GM21529 (cell line): ENCODE results near the gene NIBAN1.
"Not testable (repeated sequence)": the region's sequence is repeated elsewhere in the genome, so short reads cannot be mapped to it uniquely, and the experiment has no call there.

ENCODE experiments used
- ATAC-seq: cut with Tn5 transposase; IDR thresholded peaks from one replicate; pipeline ENCODE4 v1.9.1; 2021; ENCODE audit not compliant: unreplicated experiment

Gene NIBAN1

DNA sequence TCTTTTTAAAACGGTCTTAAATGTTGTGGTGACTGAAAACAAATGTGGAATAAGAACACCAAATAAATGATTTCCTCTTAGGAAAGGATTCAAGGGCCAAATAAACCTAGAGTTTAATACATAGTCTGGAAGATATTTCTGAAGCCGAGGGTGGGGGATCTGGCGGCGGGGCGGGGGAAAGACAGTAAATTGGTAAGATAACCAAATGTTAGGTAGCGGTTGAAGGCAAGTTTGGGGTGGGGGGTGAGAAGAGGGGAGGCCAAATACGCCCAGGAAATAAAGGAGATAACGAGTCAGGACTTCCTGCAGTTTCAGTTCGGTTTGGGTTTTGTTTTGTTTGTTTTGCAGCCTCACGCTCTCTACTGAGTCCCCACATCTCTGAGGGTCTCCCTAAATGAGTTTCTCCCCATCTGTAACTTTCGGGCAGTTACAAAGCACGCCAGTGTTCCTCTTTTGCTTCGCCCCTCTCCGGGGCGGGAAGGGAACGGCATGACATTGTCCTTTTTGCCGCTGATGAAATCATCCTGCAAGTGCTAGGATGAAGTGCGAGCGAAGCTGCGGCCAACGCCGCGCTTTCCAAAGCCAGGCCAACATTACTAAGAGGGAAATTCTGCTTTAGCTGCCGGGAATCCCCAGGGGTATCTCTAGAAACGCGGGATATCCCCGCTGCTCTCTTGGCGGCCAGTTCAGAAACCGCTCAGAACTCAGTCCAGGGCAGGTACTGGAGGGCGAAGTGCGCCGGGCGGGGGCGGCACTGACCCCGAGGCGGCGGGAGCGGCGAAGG, 844 bp downstream of the NIBAN1 start:
- ATAC-seq, result peak; percentile 57

DNA sequence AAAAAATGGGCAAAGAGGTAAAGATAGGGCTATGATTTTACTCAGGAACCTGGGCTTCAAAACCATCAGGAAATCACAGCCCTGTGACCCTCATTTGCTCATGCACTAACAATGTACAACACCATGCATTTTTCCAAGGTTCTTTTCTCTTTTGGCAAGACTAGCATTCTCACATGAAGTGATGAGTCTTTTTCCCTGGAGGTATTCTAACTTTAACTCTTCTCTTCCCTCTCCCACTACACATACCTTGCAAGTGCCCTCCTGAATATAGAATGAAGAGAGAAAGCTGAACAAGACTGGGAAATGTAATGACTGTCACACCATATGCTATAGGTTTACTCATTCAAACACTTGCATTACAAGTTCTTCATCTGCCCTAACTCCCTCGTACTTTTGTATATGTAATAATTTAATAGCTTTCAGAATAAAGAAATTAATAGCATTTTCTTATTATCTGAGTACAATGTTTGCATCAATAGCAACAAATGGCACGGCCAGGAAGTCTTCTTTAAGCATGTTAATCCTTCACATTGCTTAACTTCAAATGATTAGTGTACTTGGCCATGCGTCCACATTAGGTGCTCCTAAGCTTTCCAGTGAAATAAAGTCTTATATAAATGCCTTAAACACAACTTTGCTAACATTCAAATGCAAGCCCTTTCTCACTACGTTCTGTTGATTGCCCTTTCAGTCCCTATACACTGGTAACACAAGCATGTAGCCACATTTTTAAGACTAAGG, 1.8 kb downstream of the NIBAN1 start:
- no peak for ATAC-seq

DNA sequence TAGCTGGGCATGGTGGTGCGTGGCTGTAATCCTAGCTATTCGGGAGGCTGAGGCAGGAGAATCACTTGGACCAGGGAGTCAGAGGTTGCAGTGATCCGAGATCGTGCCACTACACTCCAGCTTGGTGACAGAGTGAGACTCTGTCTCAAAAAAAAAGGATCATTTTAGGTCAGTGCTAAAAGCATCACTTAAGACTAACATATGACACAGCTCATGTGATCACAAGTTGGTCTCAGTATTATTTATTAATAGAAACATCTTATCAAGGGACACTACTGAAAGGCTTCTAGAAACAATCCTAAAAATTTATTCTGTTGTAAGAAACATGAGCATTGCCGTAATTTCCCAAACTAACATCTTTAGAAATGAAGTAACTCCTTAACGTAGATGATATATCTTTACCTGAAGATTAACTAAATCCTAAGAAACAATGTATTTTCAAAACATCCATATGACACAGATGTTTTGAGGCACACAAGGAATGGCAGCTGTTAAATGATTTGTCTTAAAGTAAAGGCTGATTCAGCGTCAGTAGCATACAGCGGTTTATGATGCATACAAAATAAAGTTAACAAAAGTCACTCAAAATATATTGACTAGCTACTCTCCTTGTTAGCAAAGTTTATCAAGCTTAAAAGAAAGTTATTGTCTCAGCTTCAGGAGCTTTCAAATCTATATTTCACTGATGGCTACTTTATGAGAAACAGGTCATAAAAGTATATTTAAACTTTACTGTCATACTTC, 2.6 kb downstream of the NIBAN1 start:
- ATAC-seq, result no peak

DNA sequence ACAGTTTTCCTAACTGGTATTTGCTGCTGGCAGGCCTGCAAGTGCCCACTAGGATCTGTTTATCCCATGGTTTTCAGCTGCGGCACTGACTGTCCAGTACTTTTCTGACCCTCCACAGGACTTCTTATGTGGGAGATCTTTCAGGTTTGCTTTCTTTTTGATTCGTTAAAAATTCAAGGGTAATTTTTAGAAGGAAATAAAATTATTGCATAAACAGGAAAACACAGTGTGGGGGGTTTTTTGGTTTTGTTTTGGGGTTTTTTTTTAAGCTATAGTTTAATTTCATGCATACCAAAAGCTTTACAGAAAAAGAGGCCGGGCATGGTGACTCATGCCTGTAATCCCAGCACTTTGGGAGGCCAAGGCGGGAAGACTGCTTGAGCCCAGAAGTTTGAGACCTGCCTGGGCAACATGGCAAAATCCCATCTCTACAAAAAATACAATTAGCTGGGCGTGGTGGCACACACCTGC, 3.6 kb downstream of the NIBAN1 start:
- ATAC-seq, result no peak

DNA sequence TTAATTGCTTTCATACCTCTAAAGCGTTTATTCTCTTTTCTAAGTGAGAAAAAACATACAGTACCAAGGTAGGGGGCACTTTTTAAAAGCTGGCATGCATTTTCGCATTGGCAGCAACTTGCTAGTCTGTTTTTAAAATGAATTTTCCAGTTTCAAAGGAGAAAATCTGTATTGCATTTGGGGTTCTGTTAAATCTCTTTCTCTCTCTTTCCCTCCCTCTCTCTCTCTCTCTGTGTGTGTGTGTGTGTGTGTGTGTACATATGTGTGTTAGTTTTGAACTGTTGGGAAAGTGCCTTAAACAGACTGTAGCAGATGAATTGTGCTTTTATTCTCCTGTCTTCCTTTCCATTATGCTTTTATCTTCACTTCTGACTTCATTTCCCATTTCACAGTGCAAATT, 7.3 kb downstream of the NIBAN1 start:
- no peak for ATAC-seq

DNA sequence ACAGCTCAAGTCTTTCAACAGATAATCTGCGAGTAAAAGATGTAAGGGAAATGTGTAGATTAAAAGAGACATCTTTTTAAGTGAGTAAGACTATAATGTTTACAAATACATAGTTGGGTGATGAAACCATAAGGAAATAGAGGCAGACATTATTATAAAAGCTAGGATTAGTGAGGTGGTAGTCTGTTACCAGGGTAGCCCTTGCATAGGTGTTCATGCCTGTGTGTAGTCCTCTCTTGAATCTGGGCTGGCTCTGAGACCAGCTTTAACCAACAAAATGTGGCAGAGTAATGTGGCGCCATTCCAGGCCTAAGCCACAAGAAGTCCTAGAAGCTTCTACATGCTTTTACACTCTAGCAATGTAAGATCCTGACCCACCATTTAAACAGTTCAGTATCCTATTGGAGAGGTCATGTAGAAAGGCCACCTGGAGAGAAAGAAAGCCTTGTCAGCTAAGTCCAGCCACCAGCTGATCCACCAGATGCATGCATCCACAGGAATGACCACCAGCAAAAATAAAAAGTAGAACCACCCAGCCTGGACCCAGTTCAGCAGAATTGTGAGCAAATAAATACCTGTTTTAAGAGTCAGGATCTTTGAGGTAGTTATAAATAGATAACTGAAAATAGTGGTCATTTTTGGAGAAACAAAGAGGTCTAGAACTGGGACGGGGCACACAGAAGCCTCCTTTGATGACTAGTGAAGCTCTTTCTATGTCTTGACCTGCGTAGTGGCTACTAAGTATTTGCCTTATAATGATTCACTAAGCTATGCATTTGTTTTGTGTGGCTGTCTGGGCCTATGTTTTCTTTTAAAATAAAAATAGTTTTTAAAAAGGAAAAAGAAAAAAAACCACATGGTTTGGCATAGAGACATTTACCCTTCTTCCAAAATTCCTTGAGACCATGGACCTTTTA, 8.1 kb downstream of the NIBAN1 start:
- no peak for ATAC-seq

DNA sequence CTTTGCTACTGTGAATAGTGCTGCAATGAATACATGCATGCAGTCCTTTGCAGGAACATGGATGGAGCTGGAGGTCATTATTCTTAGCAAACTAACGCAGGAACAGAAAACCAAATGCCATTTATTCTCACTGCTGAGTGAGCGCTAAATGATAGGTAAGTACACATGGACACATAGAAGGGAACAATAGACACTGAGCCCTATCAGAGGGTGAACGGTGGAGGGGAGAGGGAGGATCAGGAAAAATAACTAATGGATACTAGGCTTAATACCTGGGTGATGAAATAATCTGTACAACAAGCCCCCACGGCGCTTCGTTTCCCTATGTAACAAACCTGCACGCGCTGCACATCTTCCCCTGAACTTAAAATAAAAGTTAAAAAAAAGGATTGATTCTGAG, 8.9 kb downstream of the NIBAN1 start:
- ATAC-seq, result no peak

DNA sequence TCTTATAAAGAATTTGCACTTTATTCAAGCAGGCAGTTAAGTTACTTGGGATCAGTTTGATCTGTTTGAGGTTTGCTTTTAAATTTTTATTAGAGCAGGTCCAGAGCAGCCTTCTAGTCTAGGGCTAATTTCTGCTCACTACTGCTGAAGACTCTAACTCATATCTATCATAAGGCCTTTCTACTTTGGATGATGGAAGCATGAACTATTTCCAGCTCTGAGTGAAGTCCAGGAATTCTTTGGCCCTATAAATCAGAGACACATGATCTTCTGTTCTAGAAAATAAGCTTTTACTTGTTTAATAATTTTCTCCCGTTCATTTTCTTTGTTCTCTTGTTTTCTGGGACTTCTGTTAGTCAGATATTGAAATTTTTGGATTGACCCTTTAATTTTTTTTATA, 14.7 kb downstream of the NIBAN1 start:
- no peak for ATAC-seq

DNA sequence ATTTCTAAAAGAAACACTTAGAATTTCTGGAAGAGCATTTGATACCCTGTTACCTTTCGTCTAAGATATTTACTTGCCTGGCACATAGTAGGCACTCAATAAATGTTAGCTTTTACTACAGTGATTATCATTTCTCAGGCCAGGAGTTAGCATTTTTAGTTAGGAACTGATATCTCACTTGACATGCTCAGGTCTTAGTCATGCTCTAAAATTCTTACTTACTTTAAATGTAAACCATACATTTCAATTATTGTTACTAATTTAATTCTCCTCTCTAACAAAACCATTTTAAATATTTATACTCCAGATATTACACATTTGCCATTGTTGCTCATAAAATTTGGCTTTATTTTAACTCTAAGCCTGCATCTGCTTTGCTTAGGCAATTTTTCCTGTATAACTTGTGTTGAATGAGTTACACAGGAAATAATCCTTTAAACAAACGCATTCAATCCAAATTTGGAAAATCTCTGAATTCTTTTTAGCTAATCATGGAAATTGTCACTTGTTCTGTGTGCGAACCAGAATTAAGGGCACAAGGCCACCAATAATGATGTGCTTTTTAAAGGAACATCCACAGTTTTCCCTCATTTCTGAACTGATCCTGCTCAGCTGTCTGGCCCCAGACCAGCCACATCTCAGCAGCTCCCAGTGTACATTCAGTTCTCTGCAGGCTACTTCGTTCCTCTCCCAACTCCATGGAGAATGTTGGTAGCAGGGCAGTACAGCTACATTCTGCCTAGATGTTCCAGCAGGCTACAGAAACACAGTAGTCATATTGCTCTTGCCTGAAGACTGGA, 15.6 kb downstream of the NIBAN1 start:
- no peak for ATAC-seq

DNA sequence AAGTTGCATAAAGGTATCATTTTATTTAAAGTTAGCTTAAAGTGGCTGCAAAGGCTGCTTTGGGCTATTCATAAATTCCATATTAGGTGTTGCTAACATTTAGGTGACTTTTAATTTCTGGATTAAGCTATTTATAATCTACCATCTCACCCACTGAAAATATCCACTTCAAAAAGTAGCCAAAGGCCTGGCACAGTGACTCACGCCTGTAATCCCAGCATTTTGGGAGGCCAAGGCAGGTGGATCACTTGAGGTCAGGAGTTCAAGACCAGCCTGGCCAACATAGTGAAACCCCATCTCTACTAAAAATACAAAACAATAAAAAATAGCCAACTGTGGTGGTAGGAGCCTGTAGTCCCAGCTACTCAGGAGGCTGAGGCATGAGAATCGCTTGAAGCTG, 16.4 kb downstream of the NIBAN1 start:
- ATAC-seq, result not testable (repeated sequence)

DNA sequence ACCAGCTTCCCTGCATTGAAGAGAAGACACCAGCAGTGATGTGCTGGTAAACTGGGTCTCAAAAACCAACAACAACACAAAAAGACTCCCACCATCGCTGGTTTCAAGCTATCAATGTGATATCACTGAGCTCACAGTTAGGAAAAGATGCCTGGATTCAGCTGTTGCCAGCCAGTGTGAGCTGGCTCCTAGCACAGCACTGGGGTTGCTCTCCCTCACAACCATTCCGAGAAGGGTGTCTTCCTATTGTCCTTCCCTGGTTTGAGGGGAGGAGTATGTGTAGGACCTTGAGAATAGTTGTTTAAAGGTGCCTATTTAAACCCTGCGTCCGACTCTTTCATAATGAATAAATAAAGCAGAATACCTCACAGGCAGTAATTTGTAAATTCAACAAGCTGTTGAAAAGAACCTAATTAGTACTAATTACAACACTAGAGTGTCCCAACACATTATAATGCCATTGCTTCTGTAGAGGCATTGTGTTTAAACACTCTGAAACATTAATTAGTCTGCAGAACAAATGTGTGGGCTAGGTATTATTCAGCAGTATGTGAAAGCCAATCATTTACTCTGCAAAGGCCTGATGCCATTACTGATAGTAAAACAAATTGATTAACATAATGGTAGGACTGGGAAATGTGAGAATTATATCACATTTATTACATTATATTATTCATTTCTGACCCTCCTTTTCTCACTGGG, 17.2 kb downstream of the NIBAN1 start:
- no peak for ATAC-seq

DNA sequence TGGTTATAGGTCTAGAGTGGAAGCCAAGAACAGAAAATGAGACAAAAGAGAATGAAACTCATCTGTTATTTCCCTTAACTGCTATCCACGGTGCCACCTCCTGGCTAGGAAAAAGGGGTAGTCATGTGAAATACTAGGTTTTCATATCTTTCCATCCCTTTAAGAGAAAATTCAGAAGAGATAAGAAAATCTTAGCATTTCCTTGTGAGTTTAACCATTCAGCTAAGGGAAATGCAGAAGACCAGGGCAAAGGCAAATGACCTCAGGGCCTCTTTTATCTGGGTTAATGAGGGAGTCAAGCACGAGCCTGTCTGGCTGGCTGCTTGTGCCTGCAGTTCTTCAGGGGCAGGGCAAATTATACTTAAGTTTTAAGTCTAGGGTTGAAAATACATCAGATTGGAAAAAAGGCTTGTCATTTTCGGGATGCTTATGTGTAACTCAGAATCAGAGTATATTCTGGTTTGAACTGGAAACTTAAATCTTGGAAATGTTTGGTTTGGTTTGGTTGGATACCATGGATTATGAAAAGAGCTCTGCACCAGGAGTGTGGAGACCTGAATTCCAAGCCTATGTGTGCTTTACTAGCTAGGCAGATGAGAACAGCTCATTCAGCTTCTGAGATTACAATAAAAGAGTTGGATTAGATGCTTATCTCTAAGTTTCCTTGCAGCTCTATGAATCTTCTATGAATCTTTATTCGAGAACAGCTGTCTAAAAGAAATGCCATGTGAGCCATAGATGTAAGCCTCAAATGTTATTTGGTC, 19.9 kb downstream of the NIBAN1 start:
- ATAC-seq, result no peak

DNA sequence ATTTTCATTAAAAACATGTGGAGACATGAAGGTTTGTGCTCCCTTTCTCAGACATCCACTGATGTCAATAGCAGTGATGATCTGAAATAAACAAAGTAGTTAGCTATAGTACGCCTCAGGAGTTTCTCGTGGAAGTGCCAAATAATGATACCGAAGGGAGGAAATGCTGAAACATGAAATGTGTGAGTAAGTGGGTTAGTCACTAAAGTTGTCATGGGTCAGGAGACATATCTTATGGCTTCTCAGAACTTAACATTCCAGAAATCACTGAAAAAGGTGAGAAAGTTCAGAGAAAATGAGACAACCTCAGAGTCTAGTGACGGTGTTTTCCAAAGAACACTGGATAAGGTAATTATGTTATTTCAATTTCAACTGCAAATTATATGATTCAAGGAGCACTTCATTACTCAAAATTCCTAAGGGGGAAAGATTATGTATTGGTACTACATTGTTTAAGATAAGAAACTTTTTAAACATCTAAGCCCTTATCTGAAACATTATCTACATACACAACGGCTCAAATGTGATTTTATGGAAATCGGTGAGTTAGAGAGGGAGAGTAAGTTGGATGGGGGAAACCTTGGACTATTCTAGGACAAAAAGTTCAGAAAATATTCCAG, 20.6 kb downstream of the NIBAN1 start:
- ATAC-seq, result no peak

DNA sequence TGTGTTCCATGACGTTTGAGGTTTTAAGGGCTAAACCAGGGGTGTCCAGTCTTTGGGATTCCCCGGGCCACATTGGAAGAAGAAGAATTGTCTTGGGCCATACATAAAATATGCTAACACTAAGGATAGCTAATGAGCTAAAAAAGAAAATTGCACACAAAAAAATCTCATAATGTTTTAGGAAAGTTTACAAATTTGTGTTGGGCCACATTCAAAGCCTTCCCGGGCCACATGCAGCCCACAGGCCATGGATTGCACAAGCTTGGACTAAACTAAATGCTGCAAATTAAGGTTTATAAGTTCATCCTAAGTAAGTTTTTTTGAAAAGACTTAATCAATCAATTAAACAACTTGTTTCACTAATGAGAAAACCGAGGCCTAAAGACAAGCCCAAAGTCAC, 21.9 kb downstream of the NIBAN1 start:
- no peak for ATAC-seq

DNA sequence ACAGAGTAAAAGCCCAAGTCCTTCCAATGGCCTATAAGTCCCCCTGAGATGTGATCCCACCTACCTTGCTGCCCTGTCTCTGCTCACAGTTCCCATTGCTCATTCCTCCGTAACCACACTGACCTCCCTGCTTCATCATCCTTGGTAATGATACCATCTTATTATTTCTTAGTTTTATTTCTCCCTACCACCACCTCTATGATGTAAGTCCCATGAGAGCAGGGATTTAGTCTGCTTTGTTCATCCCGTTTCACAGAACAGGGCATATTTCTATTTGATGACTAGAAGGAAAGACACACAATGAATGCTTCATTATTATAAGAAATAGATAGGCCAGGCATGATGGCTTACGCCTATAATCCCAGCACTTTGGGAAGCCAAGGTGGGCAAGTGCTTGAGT, 22.5 kb downstream of the NIBAN1 start:
- no peak for ATAC-seq

DNA sequence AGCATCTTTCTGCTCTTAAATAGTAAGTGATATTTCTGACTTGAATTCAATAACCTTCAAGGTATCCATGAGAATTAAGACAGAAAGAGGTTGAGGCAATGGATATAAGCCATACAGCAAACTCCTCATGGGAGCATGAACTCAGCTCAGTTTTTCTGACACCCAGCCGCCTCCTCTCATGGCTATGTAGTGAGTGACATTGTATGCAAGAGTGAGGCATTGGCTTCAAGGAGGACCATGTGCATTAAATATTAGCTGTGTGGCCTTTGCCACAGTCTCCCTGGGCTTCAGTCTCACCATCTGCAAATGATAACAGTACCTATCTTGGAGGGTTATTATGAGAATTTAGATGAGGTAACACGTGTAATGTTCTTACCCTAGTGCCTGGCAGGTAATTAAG, 23.4 kb downstream of the NIBAN1 start:
- ATAC-seq, result no peak

DNA sequence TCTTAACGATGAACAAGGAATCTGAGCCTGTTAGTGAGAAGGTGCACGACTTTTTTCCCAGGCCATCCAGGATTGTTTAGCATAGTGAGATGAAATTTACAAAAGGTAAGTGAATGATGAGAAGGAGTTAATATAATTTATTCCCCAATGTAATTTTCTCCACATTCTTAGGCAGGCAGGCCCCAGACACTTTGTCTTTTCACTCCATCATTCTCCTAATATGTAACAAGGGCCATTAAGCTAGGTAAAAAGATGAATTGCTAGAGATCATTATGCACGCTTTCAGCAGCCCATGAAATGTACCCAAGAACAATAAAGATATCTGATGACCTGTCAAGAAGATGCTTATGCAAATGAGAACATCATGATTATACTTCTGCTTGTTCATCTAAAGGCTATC, 24.1 kb downstream of the NIBAN1 start:
- no peak for ATAC-seq
